GM19397 (cell line): ENCODE data around the gene TMOD1.
"Not testable (repeated sequence)": the region's sequence is repeated elsewhere in the genome, so short reads cannot be mapped to it uniquely, and the experiment has no call there.

Source experiments
- ATAC-seq: cut with Tn5 transposase; IDR thresholded peaks from one replicate; pipeline ENCODE4 v1.9.1; 2021; ENCODE audit warnings: mild to moderate bottlenecking, moderate library complexity; ENCODE audit not compliant: unreplicated experiment

TMOD1 gene

GRCh38 chr9:97497558-97498375, 3.7 kb upstream of the TMOD1 start:
- ATAC-seq, result not testable (repeated sequence)

- not testable (repeated sequence) for ATAC-seq
These were observed 2.6 kb upstream of the TMOD1 start for GRCh38 chr9:97498846-97499245.

GRCh38 chr9:97500263-97500662, 1.2 kb upstream of the TMOD1 start:
- ATAC-seq, result no peak

GRCh38 chr9:97500765-97501176, 695 bp upstream of the TMOD1 start:
- no peak for ATAC-seq

DNA sequence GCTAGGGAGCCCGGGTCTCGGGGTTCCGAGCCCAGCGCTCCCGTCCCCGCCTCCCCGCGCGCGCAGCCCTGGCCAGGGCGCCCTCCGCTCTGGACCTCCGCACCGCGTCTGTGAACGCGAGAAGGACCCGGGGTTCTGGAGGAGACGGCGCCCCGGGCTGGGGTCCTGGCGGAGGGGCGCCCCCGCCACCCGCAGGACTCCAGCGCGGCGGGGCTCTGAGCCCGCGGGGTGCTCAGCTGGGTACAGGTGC, 431 bp downstream of the TMOD1 start:
- ATAC-seq, result peak; percentile 26

DNA sequence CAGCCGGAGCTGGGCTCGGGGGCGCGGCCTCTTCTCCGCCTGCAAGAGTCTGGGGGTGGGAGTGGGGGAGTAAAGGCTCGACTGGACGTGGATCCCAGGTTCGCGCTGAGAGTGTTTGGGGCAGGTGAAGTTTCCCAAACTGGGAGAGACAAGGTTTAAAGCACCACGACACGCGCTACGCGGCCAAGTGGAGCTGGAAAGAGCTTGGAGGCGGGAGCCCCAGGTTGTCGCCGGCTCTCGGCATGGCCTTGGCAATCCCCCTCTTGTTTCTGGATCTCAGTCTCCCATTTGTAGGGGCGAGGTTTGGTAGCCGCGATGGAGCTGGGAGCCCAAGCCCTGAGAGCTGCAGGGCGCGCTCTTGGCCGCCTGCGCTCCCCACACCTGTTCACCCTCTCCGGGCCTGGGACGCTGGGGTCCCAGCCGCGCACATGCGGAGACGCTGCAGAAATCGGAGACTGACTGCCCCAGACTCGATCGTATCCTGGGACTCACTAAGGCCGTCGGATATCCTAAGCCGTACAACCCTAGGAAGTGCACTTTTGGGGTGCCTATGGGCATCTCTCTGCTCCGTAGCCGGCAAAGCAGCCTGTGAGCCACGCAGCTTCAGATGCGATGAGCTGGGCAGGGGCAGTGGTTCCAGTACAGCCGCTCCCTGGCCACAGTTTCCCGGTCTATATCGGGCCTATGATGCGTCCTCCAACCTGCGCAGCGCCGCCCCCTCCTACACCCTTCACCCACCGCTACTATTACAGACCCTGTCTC, 937 bp downstream of the TMOD1 start:
- peak; percentile 23 for ATAC-seq

DNA sequence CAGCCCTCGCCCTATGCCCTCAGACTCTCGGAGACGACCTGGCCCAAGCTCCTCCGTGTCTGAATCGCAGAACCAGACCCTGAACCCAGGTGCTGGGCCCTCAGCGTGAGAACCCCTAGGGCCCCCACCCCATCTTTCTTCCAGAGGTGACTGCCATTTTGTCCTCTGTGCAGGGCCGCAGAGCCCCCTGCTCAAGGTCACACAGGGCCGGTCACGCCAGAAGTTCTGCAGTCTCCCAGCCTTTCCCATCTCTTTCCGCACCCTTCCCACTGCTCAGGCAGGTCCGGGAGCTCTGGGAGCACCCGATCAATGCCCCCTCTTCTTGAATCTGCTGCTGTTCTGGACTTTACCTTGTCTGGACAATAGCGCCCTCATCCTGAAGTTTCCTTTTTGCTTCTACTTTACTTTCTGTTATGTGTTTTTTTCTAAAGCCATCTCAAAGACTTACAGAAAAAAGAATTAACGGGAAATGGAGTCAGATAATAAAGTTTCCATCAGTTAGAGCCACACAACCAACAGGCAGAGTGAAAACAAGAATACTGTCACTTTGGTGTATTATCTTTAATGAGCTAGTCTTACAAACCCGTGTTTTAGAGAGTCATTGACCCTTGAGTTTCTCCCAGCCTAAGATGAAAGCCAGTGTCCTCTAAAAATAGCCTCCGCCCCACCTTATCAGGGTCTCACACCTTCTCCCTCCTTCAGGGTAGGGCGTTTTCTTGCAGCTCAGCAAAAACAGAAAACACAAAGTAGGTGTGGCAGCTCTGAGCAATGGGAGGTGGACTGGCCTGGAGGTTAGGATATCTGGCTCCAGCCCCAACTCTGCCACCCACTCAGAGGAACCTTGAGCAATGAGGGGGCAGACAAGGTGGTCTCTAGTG, 1.8 kb downstream of the TMOD1 start:
- no peak for ATAC-seq

DNA sequence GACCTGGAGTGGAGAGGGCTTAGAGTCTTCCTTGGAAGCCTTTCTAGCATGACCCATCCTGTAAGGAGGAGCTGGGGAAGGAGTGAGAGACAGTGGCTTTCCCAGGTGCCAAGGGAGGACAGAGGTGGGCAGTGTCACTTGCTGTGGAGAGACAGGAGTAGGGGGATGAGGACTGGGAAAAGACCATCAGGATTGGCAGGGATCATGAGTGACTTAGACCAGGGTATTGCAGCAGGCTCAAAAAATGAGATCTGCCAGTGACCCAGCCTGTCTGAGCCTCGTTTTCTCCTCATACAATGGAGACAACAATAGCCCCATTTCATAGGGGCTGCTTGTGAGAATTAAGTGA, 2.4 kb downstream of the TMOD1 start:
- no peak for ATAC-seq

DNA sequence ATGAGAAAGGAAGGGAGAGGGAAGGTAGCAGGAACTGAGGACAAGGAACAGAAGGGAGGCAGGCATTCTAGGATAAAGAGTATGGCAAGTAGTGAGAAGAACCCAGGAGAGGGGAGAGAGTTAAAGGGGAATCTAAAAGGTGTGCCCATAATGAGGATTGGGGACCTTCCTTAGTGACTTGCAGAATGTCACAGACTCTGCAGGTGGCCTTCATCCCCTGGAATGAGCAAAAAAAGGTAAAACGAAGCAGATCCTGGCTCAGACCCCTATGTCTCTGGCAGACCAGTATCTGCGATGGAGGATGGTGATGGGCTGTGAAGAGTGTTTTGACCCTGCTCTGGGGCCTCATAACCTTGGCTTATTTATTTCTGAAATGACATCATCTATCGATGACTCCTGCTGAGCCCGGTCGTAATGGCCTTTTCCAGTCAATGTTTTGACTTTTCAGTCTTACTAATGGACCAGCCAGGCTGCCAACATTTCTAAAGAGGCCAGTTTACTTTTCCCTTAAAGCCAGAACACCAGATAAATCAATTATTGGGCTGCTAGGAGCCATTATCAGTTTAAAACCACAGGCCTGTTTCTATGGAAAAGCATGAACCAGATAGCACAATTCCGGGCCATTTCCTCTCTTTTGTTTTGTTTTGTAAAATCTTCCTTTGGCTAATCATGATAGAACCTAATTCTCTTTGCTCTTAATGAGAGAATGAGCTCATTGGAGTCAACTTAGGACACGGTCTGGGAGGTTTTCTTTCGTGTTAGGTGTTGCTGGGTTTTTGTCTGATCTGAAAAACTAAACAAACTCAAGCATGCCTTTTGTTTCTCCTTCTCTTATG, 3.1 kb downstream of the TMOD1 start:
- ATAC-seq, result no peak

GRCh38 chr9:97505845-97506244, 4.4 kb downstream of the TMOD1 start:
- ATAC-seq, result no peak

DNA sequence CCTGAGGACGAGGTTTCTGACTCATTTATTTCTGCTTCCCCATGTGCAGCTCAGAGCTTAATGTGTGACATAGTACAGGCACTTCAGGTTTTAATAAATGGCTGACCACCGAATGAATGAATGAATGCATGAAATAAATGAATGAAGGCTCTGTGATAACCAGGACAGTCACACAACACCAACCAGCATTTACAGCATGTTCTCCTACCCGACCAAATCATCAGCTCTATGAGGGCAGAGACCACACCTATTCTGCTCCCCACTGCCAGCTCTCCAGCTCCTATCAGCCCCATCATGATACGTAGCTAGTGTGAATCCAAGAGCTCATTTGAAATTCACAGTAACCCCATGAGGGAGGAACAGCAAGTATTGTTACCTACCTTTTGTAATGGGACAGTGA, 4.8 kb downstream of the TMOD1 start:
- no peak for ATAC-seq

DNA sequence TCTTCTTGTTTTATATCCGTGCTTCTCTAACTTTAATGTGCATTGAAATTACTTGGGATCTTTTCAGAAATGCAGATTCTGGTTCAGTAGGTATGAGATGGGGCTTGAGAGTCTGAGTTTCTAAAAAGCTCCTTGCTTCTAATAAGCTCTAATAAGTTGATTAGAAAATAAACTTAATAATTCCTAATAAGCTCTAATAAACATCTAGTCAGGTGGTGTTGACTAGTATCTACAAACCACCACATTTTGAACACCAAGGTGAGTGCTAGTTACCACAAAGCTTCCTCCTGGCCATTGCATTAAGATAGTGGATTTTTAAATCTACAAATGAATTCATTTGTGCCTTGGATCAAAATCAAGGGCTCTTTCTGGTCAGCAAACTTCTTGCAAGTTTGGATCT, 5.3 kb downstream of the TMOD1 start:
- no peak for ATAC-seq

- no peak for ATAC-seq
These were observed 6.0 kb downstream of the TMOD1 start for GRCh38 chr9:97507428-97507984.

GRCh38 chr9:97508852-97509251, 7.4 kb downstream of the TMOD1 start:
- ATAC-seq, result no peak

DNA sequence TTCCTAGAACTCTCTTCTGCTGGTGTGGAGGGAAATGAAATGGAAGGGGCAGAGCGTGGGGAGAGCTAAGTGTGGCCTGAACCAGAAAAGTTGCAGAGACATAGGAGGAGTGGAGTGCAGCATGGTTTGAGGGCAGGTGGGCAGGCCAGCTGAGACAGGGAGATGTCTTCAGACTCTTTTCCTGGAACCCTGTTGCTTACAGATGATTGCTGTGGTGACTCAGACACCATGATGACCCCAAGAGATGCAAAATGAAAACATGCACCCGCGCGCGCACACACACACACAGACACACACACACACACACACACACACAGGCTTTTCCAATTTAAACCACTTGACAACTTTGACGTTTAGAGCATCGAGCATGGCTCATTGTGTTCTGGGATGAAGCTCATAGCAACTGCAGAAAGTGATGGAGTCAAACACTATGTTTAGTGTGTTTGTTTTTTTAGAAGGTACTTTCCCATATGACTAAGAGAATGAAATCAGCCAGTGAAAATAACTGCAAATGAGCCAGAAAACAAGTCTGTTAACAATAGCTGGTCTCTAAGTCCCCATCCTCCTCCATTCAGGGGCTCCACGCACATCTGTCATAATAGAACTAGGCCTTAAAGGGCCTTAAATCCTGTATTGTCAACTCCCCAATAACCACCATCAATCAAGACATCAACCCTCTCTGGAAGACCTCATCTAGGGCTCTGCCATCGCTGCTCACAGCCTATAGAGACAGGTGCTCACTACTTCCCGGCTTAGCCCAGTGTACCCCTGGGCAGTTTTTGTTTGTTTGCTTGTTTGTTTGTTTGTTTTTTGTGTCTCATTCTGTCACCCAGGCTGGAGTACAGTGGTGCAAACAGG, 9.6 kb downstream of the TMOD1 start:
- ATAC-seq, result peak; percentile 56

- ATAC-seq, result no peak
These were observed 10.4 kb downstream of the TMOD1 start for GRCh38 chr9:97511655-97512427.

- ATAC-seq, result no peak
These were observed 11.6 kb downstream of the TMOD1 start for GRCh38 chr9:97512966-97513560.

GRCh38 chr9:97514531-97514930, 13.1 kb downstream of the TMOD1 start:
- ATAC-seq, result no peak
